MCF 10A (cell line): Measurements from ENCODE around the gene PTGER4. TPM values are rescaled to one million over a fixed set of nuclear protein-coding genes. Genes with fewer than 3 reads are reported as not detected.

Source experiments
- BruUV-seq: library from RNA; stranded (reverse); fragments of 400-500 nt; replicated peaks from 2 replicates; lab custom pipeline; 2021; lab: Mats Ljungman, UMichigan
- CTCF ChIA-PET: fragments of 300-600 bp; sonication (Branson Sonifier 250); formaldehyde crosslinking; extraction: SDS; loops from one replicate; lab custom pipeline; 2021; ENCODE audit warnings: antibody characterized with exemption, inconsistent platforms; lab: Yijun Ruan, JAX
- POLR2A ChIA-PET: fragments of 300-600, 350-650 bp; sonication (Branson Sonifier 250); formaldehyde crosslinking; extraction: SDS; loops from one replicate; lab custom pipeline; 2020; ENCODE audit warnings: antibody characterized with exemption, inconsistent platforms; lab: Yijun Ruan, JAX
- DNase-seq: peaks from one replicate; pipeline ENCODE4 v3.0.0-alpha.2; 2018; ENCODE audit not compliant: unreplicated experiment
- H3K27ac Mint-ChIP-seq: one replicate; pipeline ENCODE4 v1.8.0; 2022; ENCODE audit warnings: mild to moderate bottlenecking, low read depth, mixed read lengths; ENCODE audit not compliant: unreplicated experiment
- H3K27me3 Mint-ChIP-seq: one replicate; pipeline ENCODE4 v1.8.0; 2022; ENCODE audit warnings: mixed read lengths; ENCODE audit not compliant: insufficient read depth, unreplicated experiment
- H3K36me3 Mint-ChIP-seq: one replicate; pipeline ENCODE4 v1.8.0; 2022; ENCODE audit warnings: mild to moderate bottlenecking, moderate library complexity, mixed read lengths; ENCODE audit not compliant: insufficient read depth, unreplicated experiment
- H3K4me1 Mint-ChIP-seq: one replicate; pipeline ENCODE4 v1.8.0; 2022; ENCODE audit warnings: mixed read lengths; ENCODE audit not compliant: insufficient read depth, unreplicated experiment
- H3K4me3 Mint-ChIP-seq: one replicate; pipeline ENCODE4 v1.8.0; 2022; ENCODE audit warnings: mild to moderate bottlenecking, moderate library complexity, mixed read lengths; ENCODE audit not compliant: unreplicated experiment
- H3K9me3 Mint-ChIP-seq: one replicate; pipeline ENCODE4 v1.8.0; 2022; ENCODE audit warnings: mixed read lengths; ENCODE audit not compliant: unreplicated experiment
- CTCF ChIP-seq: fragments of 200-600 bp; IDR thresholded peaks from one replicate; pipeline ENCODE4 v1.8.0; 2022; ENCODE audit warnings: antibody characterized with exemption, mild to moderate bottlenecking; ENCODE audit not compliant: unreplicated experiment
- intact Hi-C: fragments of 100-400 bp; cut with micrococcal nuclease; formaldehyde crosslinking; loops from 2 replicates; pipeline ENCODE4 v1.14.1; 2022
- total RNA-seq: library from RNA; stranded (reverse); gene quantifications from 2 replicates; pipeline ENCODE4 v1.2.3, GENCODE V29; 2022

The PTGER4 gene
- total RNA-seq, 1 experiment from 2014 or later, result 2.5 TPM

- ChIA-PET CTCF (interaction anchor here (0.6 to 1.7 kb wide), 3 partner anchors 27 to 1995 kb away, joined by 3 to 4 read pairs (median 3); no protein-coding TSS in a partner anchor), POLR2A (interaction anchor here (0.5 to 1.4 kb wide), 2 partner anchors 14 to 1043 kb away, joined by 3 to 4 read pairs; no protein-coding TSS in a partner anchor)
- H3K4me3 Mint-ChIP-seq, result no peak overlapping the region
- H3K9me3 Mint-ChIP-seq, result peaks cover 2% of the 10 kb centered on the region
- TF ChIP-seq CTCF, result no peak
- peaks cover 21% of the 10 kb centered on the region for H3K36me3 Mint-ChIP-seq
- intact Hi-C loops, result no loop called here
- H3K27me3 Mint-ChIP-seq, result no peaks in the 10 kb centered on the region
- no peaks in the 10 kb centered on the region for H3K4me1 Mint-ChIP-seq
- no peak for DNase-seq
- no peak overlapping the region for H3K27ac Mint-ChIP-seq
- no TSS peak for BruUV-seq
Measured at GRCh38 chr5:40714001-40714400, 34.3 kb downstream of the PTGER4 start.

- Mint-ChIP-seq H3K36me3 (peaks cover 27% of the 10 kb centered on the region), H3K4me3 (no peak overlapping the region), H3K9me3 (peaks cover 6% of the 10 kb centered on the region), H3K27ac (no peak overlapping the region), H3K4me1 (no peaks in the 10 kb centered on the region), H3K27me3 (no peaks in the 10 kb centered on the region)
- intact Hi-C loops, result no loop called here
- BruUV-seq, result TSS peak; percentile 40
- peak; percentile 11 for DNase-seq
- POLR2A ChIA-PET, result interaction anchor here (1.3 kb wide), 1 partner anchor 7 kb away, joined by 3 read pairs; no protein-coding TSS in a partner anchor
- CTCF ChIA-PET, result interaction anchor here (0.6 to 1.7 kb wide), 2 partner anchors 1136 to 1165 kb away, joined by 3 to 4 read pairs; no protein-coding TSS in a partner anchor
- no peak for TF ChIP-seq CTCF
Measured at GRCh38 chr5:40716000-40716399, 36.3 kb downstream of the PTGER4 start.

- intact Hi-C loops, result no loop called here
- Mint-ChIP-seq H3K9me3 (peaks cover 6% of the 10 kb centered on the region), H3K27me3 (no peaks in the 10 kb centered on the region), H3K27ac (no peak overlapping the region), H3K36me3 (peaks cover 31% of the 10 kb centered on the region), H3K4me3 (no peak overlapping the region), H3K4me1 (no peaks in the 10 kb centered on the region)
- no peak for DNase-seq
- no peak for TF ChIP-seq CTCF
- ChIA-PET POLR2A (no interaction called here), CTCF (interaction anchor here (0.6 to 1.7 kb wide), 4 partner anchors 8 to 1164 kb away, joined by 3 to 4 read pairs (median 4); no protein-coding TSS in a partner anchor)
- no TSS peak for BruUV-seq
Measured at GRCh38 chr5:40716590-40716989, 36.9 kb downstream of the PTGER4 start.

GRCh38 chr5:40717281-40717680 lies 37.6 kb downstream of the PTGER4 start:
- peaks cover 32% of the 10 kb centered on the region for H3K36me3 Mint-ChIP-seq
- no peak for DNase-seq
- H3K27ac Mint-ChIP-seq, result no peak overlapping the region
- intact Hi-C loops, result no loop called here
- H3K4me3 Mint-ChIP-seq, result no peak overlapping the region
- ChIA-PET POLR2A (no interaction called here), CTCF (interaction anchor here (0.7 to 1.7 kb wide), 2 partner anchors 166 to 1138 kb away, joined by 4 read pairs; no protein-coding TSS in a partner anchor)
- no TSS peak for BruUV-seq
- peaks cover 6% of the 10 kb centered on the region for H3K9me3 Mint-ChIP-seq
- no peaks in the 10 kb centered on the region for H3K4me1 Mint-ChIP-seq
- no peaks in the 10 kb centered on the region for H3K27me3 Mint-ChIP-seq
- no peak for TF ChIP-seq CTCF
